HG02798 (cell line): Measurements from ENCODE around the gene SLC41A2.

Source experiments
- ATAC-seq: cut with Tn5 transposase; IDR thresholded peaks from one replicate; pipeline ENCODE4 v1.9.1; 2021; ENCODE audit warnings: mild to moderate bottlenecking; ENCODE audit not compliant: unreplicated experiment, poor library complexity

Gene SLC41A2

GRCh38 chr12:104933128-104933527 lies 25.0 kb downstream of the SLC41A2 start:
- no peak for ATAC-seq

GRCh38 chr12:104930388-104931326 lies 27.4 kb downstream of the SLC41A2 start:
- ATAC-seq: peak; percentile 92

GRCh38 chr12:104929977-104930376 lies 28.1 kb downstream of the SLC41A2 start:
- ATAC-seq: no peak

- no peak for ATAC-seq
Measured at GRCh38 chr12:104929368-104929767, 28.7 kb downstream of the SLC41A2 start.

- no peak for ATAC-seq
Measured at GRCh38 chr12:104928036-104928745, 29.9 kb downstream of the SLC41A2 start.

GRCh38 chr12:104925501-104925900 lies 32.6 kb downstream of the SLC41A2 start:
- ATAC-seq: no peak

GRCh38 chr12:104921340-104921739 lies 36.8 kb downstream of the SLC41A2 start:
- no peak for ATAC-seq

- no peak for ATAC-seq
Measured at GRCh38 chr12:104911942-104912341, 46.1 kb downstream of the SLC41A2 start.

- ATAC-seq: no peak
Measured at GRCh38 chr12:104910196-104910840, 47.8 kb downstream of the SLC41A2 start.

- ATAC-seq: no peak
Measured at GRCh38 chr12:104909761-104910160, 48.3 kb downstream of the SLC41A2 start.
